CD4-positive, alpha-beta T cell (primary cell): ENCODE results near the gene KLHL2. TPM values are rescaled to one million over a fixed set of nuclear protein-coding genes. Genes with fewer than 3 reads are reported as not detected.

Source experiments
- ATAC-seq: fragments of 200-7000 bp; cut with Tn5 transposase; one replicate; pipeline ENCODE4 v1.10.0; 2022; ENCODE audit warnings: mild to moderate bottlenecking; ENCODE audit not compliant: poor library complexity
- CTCF ChIA-PET: fragments of 350-600 bp; sonication (Branson Sonifier 250); formaldehyde crosslinking; loops from one replicate; lab custom pipeline; 2021; ENCODE audit warnings: antibody characterized with exemption, inconsistent platforms; lab: Charles Lee
- POLR2A ChIA-PET: fragments of 350-600 bp; sonication (Branson Sonifier 250); formaldehyde crosslinking; loops from one replicate; lab custom pipeline; 2021; ENCODE audit warnings: antibody characterized with exemption, inconsistent platforms; lab: Charles Lee
- DNase-seq, 14 experiments: peaks; one replicate each; pipeline ENCODE4 v3.0.0-alpha.2; 2013 to 2020; ENCODE audit warnings: mixed read lengths in 2 of 14
- H3K27ac ChIP-seq, 2 donors: one replicate each; pipeline versions ENCODE4 v1.5.1 to v1.7.0; 2013; ENCODE audit warnings: low read length in 2 of 2, low read depth in 1 of 2, mild to moderate bottlenecking in 1 of 2
- H3K27me3 ChIP-seq, 2 experiments: 1 replicate in 1 of 2; 2 replicates in 1 of 2; pipeline versions ENCODE4 v1.6.1 to v1.7.0; 2013; ENCODE audit warnings: low read length in 2 of 2, control low read depth in 1 of 2, mild to moderate bottlenecking in 1 of 2, moderate library complexity in 1 of 2; ENCODE audit not compliant: insufficient read depth in 2 of 2, control insufficient read depth in 1 of 2
- H3K36me3 ChIP-seq: one replicate; pipeline ENCODE4 v1.6.1; 2013; ENCODE audit warnings: low read length, control low read depth; ENCODE audit not compliant: insufficient read depth
- H3K4me1 ChIP-seq: one replicate; pipeline ENCODE4 v1.6.1; 2013; ENCODE audit warnings: low read length, control low read depth; ENCODE audit not compliant: insufficient read depth
- H3K4me3 ChIP-seq: one replicate; pipeline ENCODE4 v1.5.1; 2013; ENCODE audit warnings: mild to moderate bottlenecking, low read length, moderate library complexity
- H3K9me3 ChIP-seq, 2 experiments: 1 replicate in 1 of 2; 2 replicates in 1 of 2; pipeline versions ENCODE4 v1.6.1 to v1.7.0; 2013; ENCODE audit warnings: low read length in 2 of 2, mild to moderate bottlenecking in 2 of 2, control low read depth in 1 of 2, moderate library complexity in 1 of 2; ENCODE audit not compliant: control insufficient read depth in 1 of 2, insufficient read depth in 1 of 2
- H3K27ac Mint-ChIP-seq: one replicate; pipeline ENCODE4 v1.8.0; 2020; ENCODE audit warnings: mixed read lengths
- H3K27me3 Mint-ChIP-seq: one replicate; pipeline ENCODE4 v1.8.0; 2021; ENCODE audit warnings: mixed read lengths
- H3K36me3 Mint-ChIP-seq: one replicate; pipeline ENCODE4 v1.8.0; 2021; ENCODE audit warnings: low read depth, mixed read lengths
- H3K4me1 Mint-ChIP-seq: one replicate; pipeline ENCODE4 v1.8.0; 2021; ENCODE audit warnings: low read depth, mixed read lengths
- H3K4me3 Mint-ChIP-seq: one replicate; pipeline ENCODE4 v1.8.0; 2020; ENCODE audit warnings: mild to moderate bottlenecking, mixed read lengths
- H3K9me3 Mint-ChIP-seq: one replicate; pipeline ENCODE4 v1.8.0; 2020; ENCODE audit warnings: mixed read lengths
- CTCF ChIP-seq: fragments of 200-600 bp; IDR thresholded peaks from one replicate; pipeline ENCODE4 v1.8.0; 2022; ENCODE audit warnings: antibody characterized with exemption, mild to moderate bottlenecking
- intact Hi-C, 2 experiments: fragments of 100-400 bp; cut with DNase I in 1 of 2; cut with micrococcal nuclease in 1 of 2; formaldehyde crosslinking; loops; one replicate each; pipeline versions ENCODE4 v1.15.1 to v1.9.0; 2023 to 2025; cut with DNase I, micrococcal nuclease
- total RNA-seq, 174 experiments: library from RNA in 2 of 174; stranded (reverse) in 2 of 174; gene quantifications; one replicate each; pipeline ENCODE4 v1.2.3 and lab custom pipeline; 2021 to 2026

Gene KLHL2
- total RNA-seq, 2 experiments from 2014 or later = 19.9 to 20.0 TPM

- no peaks in the 10 kb centered on the region for H3K36me3 ChIP-seq
- H3K36me3 Mint-ChIP-seq = no peaks in the 10 kb centered on the region
- no peak overlapping the region for H3K27ac Mint-ChIP-seq
- POLR2A ChIA-PET = no interaction called here
- H3K9me3 Mint-ChIP-seq = no peaks in the 10 kb centered on the region
- intact Hi-C loops = no loop called here
- CTCF ChIA-PET = no interaction called here
- ATAC-seq (no peak), DNase-seq (no peak)
- no peaks in the 10 kb centered on the region for H3K9me3 ChIP-seq
- H3K27me3 ChIP-seq = peaks cover 0 to 1% of the 10 kb centered on the region in 2 experiments
- H3K4me1 ChIP-seq = no peaks in the 10 kb centered on the region
- H3K4me3 ChIP-seq = no peak overlapping the region
- peaks cover 8% of the 10 kb centered on the region for H3K27me3 Mint-ChIP-seq
- H3K4me3 Mint-ChIP-seq = no peak overlapping the region
- H3K27ac ChIP-seq = no peak overlapping the region
- TF ChIP-seq CTCF = no peak
- H3K4me1 Mint-ChIP-seq = no peaks in the 10 kb centered on the region
These were observed 161.2 kb downstream of the KLHL2 start for GRCh38 chr4:165368567-165368966.

GRCh38 chr4:165369522-165369921, 162.2 kb downstream of the KLHL2 start:
- H3K4me1 Mint-ChIP-seq = no peaks in the 10 kb centered on the region
- Histone ChIP-seq H3K27ac (no peak overlapping the region), H3K27me3 (peaks cover 0 to 5% of the 10 kb centered on the region in 2 experiments), H3K9me3 (no peaks in the 10 kb centered on the region), H3K4me3 (no peak overlapping the region), H3K36me3 (no peaks in the 10 kb centered on the region), H3K4me1 (no peaks in the 10 kb centered on the region)
- H3K4me3 Mint-ChIP-seq = no peak overlapping the region
- POLR2A ChIA-PET = no interaction called here
- H3K9me3 Mint-ChIP-seq = peaks cover 5% of the 10 kb centered on the region
- H3K36me3 Mint-ChIP-seq = no peaks in the 10 kb centered on the region
- CTCF ChIA-PET = no interaction called here
- no peak for DNase-seq
- H3K27me3 Mint-ChIP-seq = peaks cover 12% of the 10 kb centered on the region
- ATAC-seq = no peak
- TF ChIP-seq CTCF = no peak
- no peak overlapping the region for H3K27ac Mint-ChIP-seq
- intact Hi-C loops = no loop called here

GRCh38 chr4:165370530-165370929, 163.2 kb downstream of the KLHL2 start:
- H3K4me1 ChIP-seq = no peaks in the 10 kb centered on the region
- no peaks in the 10 kb centered on the region for H3K9me3 ChIP-seq
- ChIA-PET CTCF (no interaction called here), POLR2A (no interaction called here)
- Mint-ChIP-seq H3K4me1 (no peaks in the 10 kb centered on the region), H3K9me3 (peaks cover 8% of the 10 kb centered on the region), H3K27ac (no peak overlapping the region), H3K27me3 (peaks cover 22% of the 10 kb centered on the region), H3K36me3 (no peaks in the 10 kb centered on the region), H3K4me3 (no peak overlapping the region)
- no peak overlapping the region for H3K27ac ChIP-seq
- TF ChIP-seq CTCF = no peak
- H3K36me3 ChIP-seq = no peaks in the 10 kb centered on the region
- no peak for DNase-seq
- peaks cover 3 to 11% of the 10 kb centered on the region in 2 experiments for H3K27me3 ChIP-seq
- intact Hi-C loops = no loop called here
- H3K4me3 ChIP-seq = no peak overlapping the region
- ATAC-seq = no peak

Other genes starting within 250 kb of the KLHL2 start
- gene TRIM61, start 229.9 kb upstream of the KLHL2 start, total RNA-seq = under 1 TPM; 0.22 to 0.47 TPM
- not detected for gene TRIM60, start 175.6 kb upstream of the KLHL2 start, total RNA-seq
- not detected for gene TRIM75, start 153.7 kb upstream of the KLHL2 start, total RNA-seq
- gene TMEM192, start 94.7 kb upstream of the KLHL2 start, total RNA-seq = 1 to 10 TPM; 4.6 to 4.7 TPM
- 10 to 100 TPM; 13.3 to 15.1 TPM for gene MSMO1, start 120.1 kb downstream of the KLHL2 start, total RNA-seq
- gene CPE, start 171.4 kb downstream of the KLHL2 start, total RNA-seq = not detected